ENCODE results near the gene SUN5. TPM values are rescaled to one million over a fixed set of nuclear protein-coding genes. Genes with fewer than 3 reads are reported as not detected.
"Not testable (repeated sequence)": the region's sequence is repeated elsewhere in the genome, so short reads cannot be mapped to it uniquely, and the experiment has no call there.

Gene SUN5
- total and polyA plus RNA-seq, 7 experiments from 2014 or later = not detected

DNA sequence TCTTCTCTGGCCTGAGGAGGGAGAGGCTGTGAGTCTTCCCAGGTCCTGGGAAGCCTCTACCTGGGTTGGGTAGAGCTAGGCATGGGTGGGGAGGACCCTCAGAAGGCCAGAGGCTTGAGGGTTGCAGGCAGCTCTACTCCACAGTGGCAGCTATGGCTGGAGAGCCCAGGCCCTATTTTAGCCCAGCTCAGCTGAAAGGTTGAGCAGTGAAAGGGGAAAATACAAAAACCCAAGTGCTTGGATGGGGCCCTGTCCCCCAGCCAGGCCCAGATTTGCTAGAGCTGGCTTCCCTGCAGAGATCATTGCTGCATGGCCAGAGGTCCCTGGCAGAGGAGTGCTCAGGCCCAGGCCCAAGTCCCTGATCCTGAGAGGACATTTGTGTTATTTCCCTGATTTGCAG is 45.7 kb downstream of the SUN5 start:
- Mint-ChIP-seq H3K36me3 (peaks cover 9 to 22% (median 17%) of the 10 kb centered on the region in 5 donors), H3K27me3 (no peaks in the 10 kb centered on the region), H3K9me3 (peaks cover 10 to 48% (median 23%) of the 10 kb centered on the region in 11 donors), H3K4me3 (no peak overlapping the region), H3K4me1 (peaks cover 12 to 36% (median 31%) of the 10 kb centered on the region in 7 donors), H3K27ac (no peak overlapping the region)
- Histone ChIP-seq H3K27me3 (ENCODE audit: control insufficient read depth in 2 of 2, insufficient read depth in 2 of 2, low read length in 2 of 2) (no peaks in the 10 kb centered on the region), H3K4me3 (ENCODE audit: low read length) (no peak overlapping the region), H3K36me3 (ENCODE audit: control insufficient read depth in 2 of 3, insufficient read depth in 3 of 3, low read length in 3 of 3) (no peaks in the 10 kb centered on the region), H3K27ac (ENCODE audit: low read depth, low read length) (no peak overlapping the region), H3K9me3 (ENCODE audit: control insufficient read depth in 2 of 3, low read length in 3 of 3) (peaks cover 0 to 31% (median 8%) of the 10 kb centered on the region in 3 experiments), H3K4me1 (ENCODE audit: control insufficient read depth in 2 of 2, insufficient read depth in 2 of 2, low read length in 2 of 2) (peaks cover 0 to 8% of the 10 kb centered on the region in 2 donors)
- ATAC-seq (no peak), DNase-seq (no peak)
- ChIA-PET POLR2A (interaction anchor here (0.9 kb wide), 1 partner anchor 14 kb away, joined by 4 read pairs; no protein-coding TSS in a partner anchor), CTCF (interaction anchor here (1.1 kb wide), 1 partner anchor 11 kb away, joined by 3 read pairs; no protein-coding TSS in a partner anchor)
- intact Hi-C loops (cut with micrococcal nuclease) = no loop called here

DNA sequence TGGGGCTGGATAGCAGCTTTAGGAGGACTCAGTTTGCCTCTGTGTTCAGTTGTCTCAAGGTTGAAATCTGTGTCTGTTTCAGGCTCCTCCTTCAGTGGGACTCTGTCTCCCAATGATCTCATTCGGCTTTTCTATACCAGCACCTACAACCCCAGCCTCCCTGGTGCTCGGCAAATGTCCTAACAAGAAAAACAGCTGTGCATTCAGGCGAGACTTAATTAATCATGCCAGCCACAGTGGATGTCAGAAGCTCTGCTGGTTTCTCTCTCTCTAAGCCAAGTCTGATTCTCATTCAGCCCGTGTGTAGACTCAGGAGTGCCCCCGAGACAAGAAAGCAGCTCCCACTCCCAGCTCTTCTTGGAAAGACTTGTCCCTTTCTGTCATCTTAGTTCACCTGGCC is 46.8 kb downstream of the SUN5 start:
- Mint-ChIP-seq H3K4me3 (no peak overlapping the region), H3K27me3 (no peaks in the 10 kb centered on the region), H3K27ac (peak overlapping the region in 1 of 9 donors; percentile 59), H3K4me1 (peaks cover 5 to 36% (median 32%) of the 10 kb centered on the region in 7 donors), H3K9me3 (peaks cover 12 to 48% (median 27%) of the 10 kb centered on the region in 11 donors), H3K36me3 (peaks cover 9 to 26% (median 20%) of the 10 kb centered on the region in 5 donors)
- no peaks in the 10 kb centered on the region for H3K27me3 ChIP-seq (ENCODE audit: control insufficient read depth in 2 of 2, insufficient read depth in 2 of 2, low read length in 2 of 2)
- DNase-seq = no peak
- CTCF ChIA-PET = interaction anchor here (0.9 to 1.1 kb wide), 2 partner anchors 12 kb away, joined by 3 to 4 read pairs; no protein-coding TSS in a partner anchor
- no peaks in the 10 kb centered on the region for H3K4me1 ChIP-seq (ENCODE audit: control insufficient read depth in 2 of 2, insufficient read depth in 2 of 2, low read length in 2 of 2)
- H3K36me3 ChIP-seq (ENCODE audit: control insufficient read depth in 2 of 3, insufficient read depth in 3 of 3, low read length in 3 of 3) = no peaks in the 10 kb centered on the region
- intact Hi-C loops (cut with micrococcal nuclease) = no loop called here
- no peak for ATAC-seq
- H3K27ac ChIP-seq (ENCODE audit: low read depth, low read length) = no peak overlapping the region
- peaks cover 0 to 31% (median 8%) of the 10 kb centered on the region in 3 experiments for H3K9me3 ChIP-seq (ENCODE audit: control insufficient read depth in 2 of 3, low read length in 3 of 3)
- POLR2A ChIA-PET = interaction anchor here (0.9 kb wide), 1 partner anchor 15 kb away, joined by 4 read pairs; no protein-coding TSS in a partner anchor
- H3K4me3 ChIP-seq (ENCODE audit: low read length) = no peak overlapping the region

DNA sequence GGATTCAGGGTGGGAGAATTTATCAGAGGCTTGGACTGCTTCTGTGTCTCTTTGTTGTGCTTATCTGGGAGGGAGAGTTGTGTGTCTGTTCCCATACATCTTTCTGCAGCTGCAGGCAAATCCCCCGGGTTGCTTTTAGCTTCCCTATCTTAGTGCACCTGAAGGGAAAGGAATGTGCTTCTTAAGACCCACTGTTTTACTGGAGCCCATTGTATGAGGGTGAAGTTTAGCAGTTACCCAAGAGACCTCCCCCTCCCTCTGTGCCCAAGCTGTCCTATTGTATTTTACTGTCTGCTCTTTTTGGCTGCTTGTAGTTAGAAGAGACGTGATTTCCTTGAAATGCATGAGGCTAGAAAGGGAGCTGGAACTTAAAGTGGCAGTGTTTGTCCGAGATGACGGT is 53.7 kb downstream of the SUN5 start:
- Mint-ChIP-seq H3K4me1 (peaks cover 32 to 76% (median 66%) of the 10 kb centered on the region in 7 donors), H3K27ac (peak overlapping the region in 8 of 9 donors; percentile 82 to 91 (median 86)), H3K4me3 (peak overlapping the region in 9 of 10 donors; percentile 26 to 72 (median 63)), H3K9me3 (peaks cover 0 to 18% (median 13%) of the 10 kb centered on the region in 11 donors)
- ChIA-PET CTCF (interaction anchor here (0.7 kb wide), 1 partner anchor 159 kb away, joined by 3 read pairs; no protein-coding TSS in a partner anchor), POLR2A (interaction anchor here (1.0 to 3.1 kb wide), 4 partner anchors 16 to 208 kb away, joined by 3 to 13 read pairs (median 5); no protein-coding TSS in a partner anchor)
- Histone ChIP-seq H3K27ac (ENCODE audit: low read depth, low read length) (peak overlapping the region; percentile 27), H3K4me1 (ENCODE audit: control insufficient read depth in 2 of 2, insufficient read depth in 2 of 2, low read length in 2 of 2) (peaks cover 8 to 41% of the 10 kb centered on the region in 2 donors)
- ATAC-seq; H3K27me3 ChIP-seq (ENCODE audit: control insufficient read depth in 2 of 2, insufficient read depth in 2 of 2, low read length in 2 of 2); H3K9me3 ChIP-seq (ENCODE audit: control insufficient read depth in 2 of 3, low read length in 3 of 3); H3K36me3 Mint-ChIP-seq; intact Hi-C loops (cut with micrococcal nuclease); H3K36me3 ChIP-seq (ENCODE audit: control insufficient read depth in 2 of 3, insufficient read depth in 3 of 3, low read length in 3 of 3); H3K27me3 Mint-ChIP-seq; DNase-seq; H3K4me3 ChIP-seq (ENCODE audit: low read length): not testable (repeated sequence)

DNA sequence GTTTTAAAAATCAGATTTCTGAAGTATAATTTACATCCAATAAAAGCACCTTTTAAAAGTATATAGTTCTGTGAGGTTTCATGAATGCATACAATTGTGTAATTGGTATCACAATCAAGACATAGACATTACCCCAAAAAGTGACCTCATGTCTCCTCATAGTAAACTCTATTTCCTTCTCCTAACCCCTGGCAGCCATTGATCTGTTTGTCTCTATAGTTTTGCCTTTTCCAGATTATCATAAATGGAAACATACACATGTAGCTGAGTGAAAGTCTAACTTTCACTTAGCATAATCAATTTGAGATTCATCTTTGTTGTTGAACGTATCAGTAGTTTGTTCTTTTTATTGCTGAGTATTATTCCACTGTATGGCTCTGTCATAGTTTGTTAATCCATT is 57.6 kb downstream of the SUN5 start:
- Histone ChIP-seq H3K27ac (ENCODE audit: low read depth, low read length) (no peak overlapping the region), H3K4me3 (ENCODE audit: low read length) (no peak overlapping the region), H3K36me3 (ENCODE audit: control insufficient read depth in 2 of 3, insufficient read depth in 3 of 3, low read length in 3 of 3) (no peaks in the 10 kb centered on the region), H3K9me3 (ENCODE audit: control insufficient read depth in 2 of 3, low read length in 3 of 3) (no peaks in the 10 kb centered on the region), H3K4me1 (ENCODE audit: control insufficient read depth in 2 of 2, insufficient read depth in 2 of 2, low read length in 2 of 2) (peaks cover 8 to 42% of the 10 kb centered on the region in 2 donors), H3K27me3 (ENCODE audit: control insufficient read depth in 2 of 2, insufficient read depth in 2 of 2, low read length in 2 of 2) (no peaks in the 10 kb centered on the region)
- Mint-ChIP-seq H3K4me1 (peaks cover 34 to 61% (median 56%) of the 10 kb centered on the region in 7 donors), H3K4me3 (peak overlapping the region in 6 of 10 donors; percentile 34 to 73 (median 44)), H3K9me3 (peaks cover 0 to 18% (median 2%) of the 10 kb centered on the region in 11 donors), H3K27ac (peak overlapping the region; percentile 79 to 96 (median 88)), H3K36me3 (peaks cover 0 to 7% (median 3%) of the 10 kb centered on the region in 5 donors), H3K27me3 (peaks cover 0 to 3% (median 0%) of the 10 kb centered on the region in 5 donors)
- intact Hi-C loops (cut with micrococcal nuclease) = loop anchor here (1.0 to 10.0 kb wide), 4 partner anchors 21 to 272 kb away; no protein-coding TSS in a partner anchor
- no peak for DNase-seq
- ChIA-PET POLR2A (interaction anchor here (2.4 to 4.2 kb wide), 3 partner anchors 8 to 26 kb away, joined by 11 to 40 read pairs (median 20); no protein-coding TSS in a partner anchor), CTCF (interaction anchor here (0.6 to 3.1 kb wide), 10 partner anchors 8 to 636 kb away, joined by 3 to 25 read pairs (median 5); partner anchors contain the start of gene SUN5)
- ATAC-seq = no peak

DNA sequence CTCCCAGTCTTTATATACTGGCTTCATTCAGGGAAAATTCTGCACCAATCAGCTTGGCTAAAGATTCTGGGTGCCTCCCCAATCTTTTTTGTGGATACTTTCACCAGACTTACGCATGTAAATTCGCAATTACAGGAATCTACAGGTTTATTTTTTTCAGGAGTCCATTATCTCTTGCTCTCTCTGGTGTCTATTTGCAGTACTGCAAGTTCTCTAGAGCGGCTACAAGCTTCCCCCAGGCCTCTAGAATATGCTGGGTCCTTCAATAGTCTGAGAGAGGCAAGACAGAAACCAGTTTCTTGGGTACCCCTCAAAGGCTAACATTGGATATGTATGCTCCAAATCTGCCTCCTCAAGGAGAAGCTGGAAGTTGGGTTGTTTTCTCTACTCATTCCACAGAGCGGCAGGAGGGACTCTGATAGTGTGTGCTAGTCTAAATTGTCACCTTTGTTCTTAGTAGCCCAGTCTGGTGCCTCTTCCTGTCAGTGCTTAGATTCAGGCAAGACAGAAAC is 58.5 kb downstream of the SUN5 start:
- Mint-ChIP-seq H3K27ac (peak overlapping the region; percentile 79 to 96 (median 88)), H3K4me3 (peak overlapping the region; percentile 34 to 85 (median 68)), H3K4me1 (peaks cover 30 to 53% (median 48%) of the 10 kb centered on the region in 7 donors), H3K36me3 (peaks cover 0 to 10% (median 6%) of the 10 kb centered on the region in 5 donors), H3K9me3 (peaks cover 0 to 22% (median 2%) of the 10 kb centered on the region in 11 donors), H3K27me3 (no peaks in the 10 kb centered on the region)
- Histone ChIP-seq H3K4me1 (ENCODE audit: control insufficient read depth in 2 of 2, insufficient read depth in 2 of 2, low read length in 2 of 2) (peaks cover 8 to 33% of the 10 kb centered on the region in 2 donors), H3K27me3 (ENCODE audit: control insufficient read depth in 2 of 2, insufficient read depth in 2 of 2, low read length in 2 of 2) (no peaks in the 10 kb centered on the region), H3K9me3 (ENCODE audit: control insufficient read depth in 2 of 3, low read length in 3 of 3) (no peaks in the 10 kb centered on the region), H3K36me3 (ENCODE audit: control insufficient read depth in 2 of 3, insufficient read depth in 3 of 3, low read length in 3 of 3) (no peaks in the 10 kb centered on the region), H3K27ac (ENCODE audit: low read depth, low read length) (peak overlapping the region; percentile 57), H3K4me3 (ENCODE audit: low read length) (peak overlapping the region; percentile 25)
- POLR2A ChIA-PET = interaction anchor here (0.7 to 4.2 kb wide), 8 partner anchors 9 to 174 kb away, joined by 3 to 40 read pairs (median 4); partner anchors contain the start of gene BPIFB2
- peak; percentile 93 for ATAC-seq
- peak in 7 of 9 donors; percentile 22 to 67 (median 57) for DNase-seq
- intact Hi-C loops (cut with micrococcal nuclease) = loop anchor here (1.0 to 10.0 kb wide), 8 partner anchors 22 to 271 kb away; no protein-coding TSS in a partner anchor
- CTCF ChIA-PET = interaction anchor here (0.6 to 3.1 kb wide), 17 partner anchors 8 to 156 kb away, joined by 3 to 25 read pairs (median 5); partner anchors contain the start of gene SUN5

DNA sequence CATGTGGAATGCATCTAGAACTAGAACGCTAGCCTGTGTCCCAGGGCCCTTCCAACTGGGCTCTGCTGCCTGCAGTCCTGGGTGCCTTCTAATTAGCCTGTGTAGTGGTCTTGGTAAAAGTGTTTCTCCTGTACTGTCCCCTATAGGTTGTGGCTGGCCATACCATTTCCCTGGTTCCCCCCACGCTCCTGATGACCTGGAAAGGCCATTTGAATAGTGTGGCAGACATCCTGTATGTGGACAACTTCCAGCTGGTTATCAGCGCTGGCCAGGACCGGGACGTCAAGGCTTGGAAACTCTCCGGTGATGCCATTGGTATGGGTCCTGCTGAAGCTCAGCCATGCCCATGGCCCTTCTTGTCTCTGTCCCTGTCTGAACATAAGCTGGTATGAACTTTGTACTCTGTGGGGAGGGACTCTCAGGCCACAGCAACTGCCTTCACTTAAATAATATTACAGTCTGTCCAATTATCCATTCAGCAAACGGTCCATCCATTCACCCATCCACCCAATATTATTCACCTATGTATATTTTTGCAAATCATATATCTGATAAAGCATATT is 60.7 kb downstream of the SUN5 start:
- Histone ChIP-seq H3K4me1 (ENCODE audit: control insufficient read depth in 2 of 2, insufficient read depth in 2 of 2, low read length in 2 of 2) (peaks cover 8 to 19% of the 10 kb centered on the region in 2 donors), H3K9me3 (ENCODE audit: control insufficient read depth in 2 of 3, low read length in 3 of 3) (no peaks in the 10 kb centered on the region), H3K27ac (ENCODE audit: low read depth, low read length) (no peak overlapping the region), H3K4me3 (ENCODE audit: low read length) (no peak overlapping the region), H3K36me3 (ENCODE audit: control insufficient read depth in 2 of 3, insufficient read depth in 3 of 3, low read length in 3 of 3) (no peaks in the 10 kb centered on the region), H3K27me3 (ENCODE audit: control insufficient read depth in 2 of 2, insufficient read depth in 2 of 2, low read length in 2 of 2) (no peaks in the 10 kb centered on the region)
- Mint-ChIP-seq H3K27ac (peak overlapping the region in 1 of 9 donors; percentile 65), H3K4me3 (no peak overlapping the region), H3K9me3 (peaks cover 0 to 18% (median 2%) of the 10 kb centered on the region in 11 donors), H3K27me3 (peaks cover 0 to 5% (median 0%) of the 10 kb centered on the region in 5 donors), H3K36me3 (peaks cover 0 to 10% (median 6%) of the 10 kb centered on the region in 5 donors), H3K4me1 (peaks cover 18 to 36% (median 31%) of the 10 kb centered on the region in 7 donors)
- ATAC-seq = no peak
- ChIA-PET POLR2A (interaction anchor here (0.7 to 4.2 kb wide), 2 partner anchors 18 to 29 kb away, joined by 3 to 40 read pairs; no protein-coding TSS in a partner anchor), CTCF (interaction anchor here (1.0 kb wide), 1 partner anchor 12 kb away, joined by 4 read pairs; no protein-coding TSS in a partner anchor)
- intact Hi-C loops (cut with micrococcal nuclease) = loop anchor here in 1 of 2 donors (10.0 kb wide), 1 partner anchor 51 kb away; no protein-coding TSS in a partner anchor
- DNase-seq = no peak

All from naive thymus-derived CD4-positive, alpha-beta T cell (primary cell).